SU-DHL-6 (cell line): ENCODE results near the gene SNTG2.

Experiments
- H2AFZ ChIP-seq: fragments of 200-600 bp; sonication (generic); 2 replicates; pipeline ENCODE4 v1.6.1; 2014; ENCODE audit warnings: low read depth, mild to moderate bottlenecking, moderate library complexity, mixed read lengths, antibody characterized with exemption, low read length; ENCODE audit not compliant: severe bottlenecking
- H3F3A ChIP-seq: fragments of 200-600 bp; shearing (Covaris generic); 2 replicates; pipeline ENCODE4 v1.6.0; 2016; ENCODE audit warnings: antibody characterized with exemption, mild to moderate bottlenecking; ENCODE audit not compliant: insufficient read depth
- H3K27ac ChIP-seq: fragments of 200-600 bp; sonication (generic); 2 replicates; pipeline ENCODE4 v1.5.1; 2016; ENCODE audit warnings: low read depth, mild to moderate bottlenecking, low read length, moderate library complexity, mixed read lengths
- H3K27me3 ChIP-seq: fragments of 200-600 bp; sonication (generic), shearing (Covaris generic); 2 replicates; pipeline ENCODE4 v1.6.0; 2014; ENCODE audit warnings: mild to moderate bottlenecking, low read length
- H3K36me3 ChIP-seq: fragments of 200-600 bp; sonication (generic); 2 replicates; pipeline ENCODE4 v1.6.1; 2014; ENCODE audit warnings: mild to moderate bottlenecking, low read length, mixed read lengths
- H3K4me2 ChIP-seq: fragments of 300-600, 200-600 bp; shearing (Covaris generic), sonication (generic); 2 replicates; pipeline ENCODE4 v1.6.0; 2014; ENCODE audit warnings: low read length, low read depth, mild to moderate bottlenecking; ENCODE audit not compliant: poor library complexity, severe bottlenecking
- H3K4me3 ChIP-seq: fragments of 200-600 bp; sonication (generic); 2 replicates; pipeline ENCODE4 v1.5.1; 2014; ENCODE audit warnings: antibody characterized with exemption, low read length, mild to moderate bottlenecking, mixed read lengths; ENCODE audit not compliant: insufficient read depth, poor library complexity, severe bottlenecking
- H3K79me2 ChIP-seq: fragments of 200-600 bp; sonication (generic); 2 replicates; pipeline ENCODE4 v1.6.1; 2014; ENCODE audit warnings: mild to moderate bottlenecking, low read length, moderate library complexity; ENCODE audit not compliant: insufficient read depth
- H3K9ac ChIP-seq: fragments of 200-600 bp; sonication (generic); 2 replicates; pipeline ENCODE4 v1.7.0; 2014; ENCODE audit warnings: mild to moderate bottlenecking, low read length
- H3K9me2 ChIP-seq: fragments of 200-600 bp; sonication (generic); replicated peaks from 2 replicates; pipeline ENCODE4 v1.6.1; 2014; ENCODE audit warnings: low read length; ENCODE audit not compliant: insufficient read depth
- H3K9me3 ChIP-seq: fragments of 200-600 bp; sonication (generic); 2 replicates; pipeline ENCODE4 v1.6.1; 2014; ENCODE audit warnings: low read length, mixed read lengths; ENCODE audit not compliant: insufficient read depth
- H4K20me1 ChIP-seq: fragments of 200-600 bp; sonication (generic); 2 replicates; pipeline ENCODE4 v1.6.1; 2014; ENCODE audit warnings: low read depth, mild to moderate bottlenecking, antibody characterized with exemption, low read length, moderate library complexity, mixed read lengths
- CTCF ChIP-seq: fragments of 200-600 bp; sonication (generic); IDR thresholded peaks from one replicate; pipeline ENCODE4 v1.5.1; 2017; ENCODE audit warnings: antibody characterized with exemption, mild to moderate bottlenecking, low read length, moderate library complexity; ENCODE audit not compliant: insufficient read depth, poor library complexity, severe bottlenecking
- EZH2phosphoT487 ChIP-seq: fragments of 200-600 bp; sonication (generic), shearing (Covaris generic); conservative IDR thresholded peaks from 2 replicates; pipeline ENCODE4 v1.6.1; 2018; ENCODE audit warnings: mild to moderate bottlenecking, antibody characterized with exemption, low read length, moderate library complexity, mixed read lengths

Gene SNTG2

DNA sequence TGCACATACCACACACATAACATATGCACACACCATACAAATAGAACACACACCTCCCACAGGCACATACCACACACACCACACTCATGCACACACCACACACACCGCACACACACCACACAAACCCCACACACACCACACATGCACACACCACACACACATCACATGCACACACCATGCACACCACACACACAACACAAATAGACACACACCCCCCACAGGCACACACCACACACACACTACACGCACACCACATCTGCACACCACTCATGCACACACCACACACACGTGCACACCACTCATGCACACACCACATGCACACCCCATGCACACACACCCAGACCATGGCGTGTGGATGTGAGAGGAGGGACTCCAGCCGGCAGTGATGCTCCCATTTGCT lies 300.9 kb downstream of the SNTG2 start:
- H3K9ac ChIP-seq: no peak overlapping the region
- H3K4me2 ChIP-seq: no peak overlapping the region
- H3K36me3 ChIP-seq: no peaks in the 10 kb centered on the region
- H3K9me2 ChIP-seq: no peaks in the 10 kb centered on the region
- H3K9me3 ChIP-seq: no peaks in the 10 kb centered on the region
- no peaks in the 10 kb centered on the region for H3K79me2 ChIP-seq
- H3K4me3 ChIP-seq: no peak overlapping the region
- H4K20me1 ChIP-seq: no peaks in the 10 kb centered on the region
- no peaks in the 10 kb centered on the region for H3F3A ChIP-seq
- H3K27me3 ChIP-seq: no peaks in the 10 kb centered on the region
- TF ChIP-seq CTCF (no peak), EZH2phosphoT487 (no peak)
- no peak overlapping the region for H2AFZ ChIP-seq
- no peak overlapping the region for H3K27ac ChIP-seq

GRCh38 chr2:1253629-1254028 lies 303.0 kb downstream of the SNTG2 start:
- H3K9me3 ChIP-seq: no peaks in the 10 kb centered on the region
- H3K4me2 ChIP-seq: no peak overlapping the region
- no peaks in the 10 kb centered on the region for H3K27me3 ChIP-seq
- no peaks in the 10 kb centered on the region for H3K36me3 ChIP-seq
- H3K79me2 ChIP-seq: no peaks in the 10 kb centered on the region
- TF ChIP-seq EZH2phosphoT487 (no peak), CTCF (no peak)
- H3K9me2 ChIP-seq: no peaks in the 10 kb centered on the region
- H3K4me3 ChIP-seq: no peak overlapping the region
- no peak overlapping the region for H3K27ac ChIP-seq
- no peaks in the 10 kb centered on the region for H3F3A ChIP-seq
- no peaks in the 10 kb centered on the region for H4K20me1 ChIP-seq
- H2AFZ ChIP-seq: no peak overlapping the region
- no peak overlapping the region for H3K9ac ChIP-seq

- no peak for TF ChIP-seq EZH2phosphoT487
- TF ChIP-seq CTCF: no peak
- no peak overlapping the region for H3K27ac ChIP-seq
- H3K4me3 ChIP-seq: no peak overlapping the region
- no peaks in the 10 kb centered on the region for H3K36me3 ChIP-seq
- H3K9me2 ChIP-seq: no peaks in the 10 kb centered on the region
- no peak overlapping the region for H3K4me2 ChIP-seq
- H3K9me3 ChIP-seq: no peaks in the 10 kb centered on the region
- H2AFZ ChIP-seq: no peak overlapping the region
- no peaks in the 10 kb centered on the region for H3F3A ChIP-seq
- no peaks in the 10 kb centered on the region for H4K20me1 ChIP-seq
- no peak overlapping the region for H3K9ac ChIP-seq
- no peaks in the 10 kb centered on the region for H3K79me2 ChIP-seq
- no peaks in the 10 kb centered on the region for H3K27me3 ChIP-seq
Measured at GRCh38 chr2:1254662-1255343, 304.2 kb downstream of the SNTG2 start.
